Germinal center (tissue), 1 donor: ENCODE results near the gene C3orf85.
"Not testable (repeated sequence)": the region's sequence is repeated elsewhere in the genome, so short reads cannot be mapped to it uniquely, and the experiment has no call there.

Experiments used
- DNase-seq: peaks from one replicate; pipeline ENCODE4 v3.0.0; 2012; ENCODE audit warnings: mixed read lengths, low spot score

Gene C3orf85, protein sequence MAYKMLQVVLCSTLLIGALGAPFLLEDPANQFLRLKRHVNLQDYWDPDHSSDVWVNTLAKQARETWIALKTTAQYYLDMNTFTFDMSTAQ

DNA sequence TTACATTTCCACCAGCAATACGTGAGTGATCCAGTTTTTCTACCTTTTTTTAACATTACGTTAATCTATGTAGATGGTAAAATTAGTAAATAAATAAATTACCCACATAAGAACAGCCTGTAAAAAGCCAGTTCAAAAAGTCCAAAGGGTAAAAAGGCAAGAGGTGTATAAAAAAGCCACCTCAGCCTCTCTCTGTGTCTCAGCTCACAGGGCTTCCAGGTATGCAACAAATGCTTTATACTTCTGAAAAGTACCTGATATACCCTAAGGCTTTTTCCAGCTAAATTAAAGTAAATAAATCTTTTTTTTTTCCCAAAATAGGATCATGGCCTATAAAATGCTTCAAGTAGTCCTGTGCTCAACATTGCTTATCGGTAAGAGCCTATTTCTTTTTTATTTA is at the start of gene C3orf85:
TSS of gene C3orf85 (plus strand) at position 197 of the 400 bp plus-strand sequence. CDS start at position 326, 129 bp downstream.
- no peak for DNase-seq

DNA sequence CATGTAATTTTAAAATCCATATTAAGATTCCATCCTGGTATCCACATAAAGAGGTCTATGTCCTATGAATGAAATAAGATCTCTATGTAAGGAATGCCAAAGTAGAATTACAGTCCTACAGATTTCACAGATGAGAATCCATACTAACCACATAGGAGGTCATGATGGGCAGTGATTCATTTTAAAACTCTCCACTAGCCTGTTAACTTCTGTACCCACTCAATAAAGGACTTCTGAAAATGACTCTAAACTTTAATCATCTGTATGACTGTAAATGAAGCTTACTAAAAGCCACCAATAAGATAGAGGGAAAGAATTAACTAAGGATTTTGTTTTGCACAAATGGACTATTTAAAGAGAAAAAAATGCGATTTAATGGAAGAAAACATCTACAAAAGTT is 47.3 kb upstream of the C3orf85 start:
- DNase-seq: no peak

DNA sequence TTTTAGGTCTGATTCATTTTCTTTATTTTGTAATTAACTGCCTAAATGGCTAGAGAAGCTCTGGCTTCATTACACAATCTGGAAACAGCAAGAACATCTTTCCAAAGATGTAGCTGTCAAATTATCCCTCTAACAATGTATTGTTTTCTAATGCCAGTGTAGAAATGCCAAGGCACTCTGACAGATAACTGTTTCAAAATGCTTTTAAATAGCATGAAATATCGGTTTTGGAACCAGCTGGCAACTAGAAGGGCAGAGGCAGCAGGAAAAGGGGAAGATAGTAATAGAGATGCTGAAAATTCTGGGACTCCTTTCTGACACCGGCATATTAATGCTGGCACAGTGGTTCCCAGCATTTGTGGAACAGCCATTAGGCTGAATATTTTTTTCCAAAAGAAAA is 44.7 kb upstream of the C3orf85 start:
- no peak for DNase-seq

DNA sequence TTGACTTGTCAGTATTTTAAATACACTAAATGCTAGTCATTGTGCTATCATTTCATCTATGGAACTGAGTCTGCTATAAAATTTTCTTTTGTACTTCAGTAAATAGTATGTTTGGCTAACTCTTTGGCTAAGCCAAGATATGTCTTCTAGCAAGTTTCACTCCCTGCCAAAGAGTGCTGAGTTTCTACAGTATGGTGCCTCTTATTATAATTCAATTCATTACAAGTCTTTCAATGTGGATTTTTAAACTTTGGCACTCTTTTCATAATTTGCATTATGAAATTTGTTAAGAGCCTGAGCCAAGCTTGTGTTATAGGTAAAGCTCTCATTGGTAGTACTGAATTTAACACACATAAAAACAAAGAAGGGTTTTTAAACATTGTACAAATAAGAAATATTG is 43.0 kb upstream of the C3orf85 start:
- DNase-seq: no peak

DNA sequence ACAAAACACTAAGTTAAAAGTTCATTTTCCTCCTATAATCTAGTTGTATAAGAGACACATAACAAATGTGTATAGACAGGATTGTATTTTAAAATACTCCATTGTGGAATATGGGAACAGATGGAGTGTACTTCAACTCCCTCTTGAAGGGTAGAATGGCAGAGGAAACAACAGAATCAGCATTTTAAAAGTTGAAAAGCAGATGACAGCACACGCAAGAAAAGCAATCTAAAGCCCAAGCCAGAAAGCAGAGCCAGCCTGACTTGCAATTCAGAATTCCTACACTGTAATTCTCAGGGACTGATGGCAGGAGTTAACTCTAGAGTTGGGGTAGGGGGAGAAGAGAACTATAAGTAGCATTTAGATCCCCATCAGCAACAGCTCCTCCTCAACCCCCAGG is 41.4 kb upstream of the C3orf85 start:
- DNase-seq: no peak

DNA sequence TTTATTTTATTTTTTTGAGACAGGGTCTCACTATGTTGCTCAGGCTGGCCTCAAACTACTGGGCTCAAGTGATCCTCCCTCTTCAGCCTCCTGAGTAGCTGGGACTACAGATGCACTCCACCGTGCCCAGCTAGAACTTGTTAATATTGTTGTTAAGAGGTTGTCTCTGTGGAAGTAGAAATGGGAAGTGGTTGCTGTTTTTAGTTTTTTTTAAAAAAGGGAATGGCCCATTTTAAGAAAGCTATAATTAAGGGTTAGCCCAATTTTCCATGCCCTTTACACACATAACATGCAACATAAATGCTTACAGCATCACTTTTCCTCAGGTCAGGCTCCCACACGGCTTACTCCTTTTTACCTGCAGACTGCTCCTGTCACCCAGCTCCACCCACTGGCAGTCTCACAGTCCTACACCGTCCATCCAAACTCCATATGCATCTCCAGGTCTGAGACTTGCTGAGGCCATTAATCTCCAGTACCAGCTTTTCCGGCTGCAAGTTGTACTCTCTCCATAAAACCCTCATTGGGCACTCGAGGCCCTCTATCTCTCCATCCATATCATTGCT is 38.4 kb upstream of the C3orf85 start:
- no peak for DNase-seq

DNA sequence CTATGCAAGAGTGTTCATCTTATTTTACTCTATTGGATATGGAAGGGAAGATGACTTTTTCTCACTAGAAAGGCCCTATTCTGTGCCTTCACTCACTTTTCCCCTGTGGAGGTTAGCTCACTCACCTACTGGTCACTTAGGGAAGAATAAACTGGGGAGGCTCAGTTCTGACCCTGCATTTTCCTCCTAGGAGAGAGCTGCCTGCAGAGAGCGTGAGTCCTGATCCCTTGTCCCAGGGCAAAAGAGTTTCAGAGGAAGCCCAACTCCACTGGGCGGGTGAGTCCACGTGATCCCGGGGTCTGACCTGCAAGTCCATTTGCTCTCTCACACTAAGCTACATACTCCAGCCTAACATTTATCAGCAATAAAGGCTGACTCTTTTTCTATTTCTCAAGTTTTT is 26.9 kb upstream of the C3orf85 start:
- no peak for DNase-seq

DNA sequence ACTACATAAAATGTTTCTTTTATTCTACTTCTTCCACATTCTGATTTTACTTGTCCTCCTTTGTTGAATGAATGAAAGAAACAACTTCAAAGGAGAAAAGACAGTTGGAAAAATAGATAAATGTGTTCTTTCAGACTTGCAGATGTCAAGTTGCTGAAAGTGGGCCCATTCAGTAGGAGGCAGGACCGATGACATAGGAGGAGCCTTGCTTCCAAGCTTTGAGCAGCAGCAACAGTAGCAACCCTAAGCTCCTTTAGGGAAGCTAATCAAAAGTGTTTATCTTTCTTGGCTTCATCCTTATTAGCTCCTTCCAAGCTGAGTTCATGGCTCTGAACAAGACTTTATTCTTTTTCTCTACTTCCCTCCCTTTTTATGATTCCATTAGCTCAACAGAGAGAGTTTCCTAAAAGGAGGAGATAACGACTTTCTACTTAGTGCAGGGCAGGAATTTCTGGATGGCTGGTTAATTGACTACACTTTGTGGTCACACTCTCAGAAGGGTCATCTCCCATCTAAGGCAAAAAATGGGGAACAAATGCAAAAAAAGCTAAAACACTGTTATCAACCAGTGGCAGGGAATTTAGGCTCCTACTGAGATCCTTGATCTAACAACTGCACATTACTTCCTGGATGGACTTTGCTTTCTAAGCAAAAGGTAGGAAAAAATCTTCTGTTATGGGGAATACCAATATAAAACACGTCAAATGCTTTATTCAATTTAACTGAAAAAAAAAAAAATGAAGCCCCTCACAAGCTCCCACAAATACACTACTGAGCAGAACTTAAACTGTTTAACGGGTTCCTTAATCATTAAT is 23.4 kb upstream of the C3orf85 start:
- DNase-seq: no peak

DNA sequence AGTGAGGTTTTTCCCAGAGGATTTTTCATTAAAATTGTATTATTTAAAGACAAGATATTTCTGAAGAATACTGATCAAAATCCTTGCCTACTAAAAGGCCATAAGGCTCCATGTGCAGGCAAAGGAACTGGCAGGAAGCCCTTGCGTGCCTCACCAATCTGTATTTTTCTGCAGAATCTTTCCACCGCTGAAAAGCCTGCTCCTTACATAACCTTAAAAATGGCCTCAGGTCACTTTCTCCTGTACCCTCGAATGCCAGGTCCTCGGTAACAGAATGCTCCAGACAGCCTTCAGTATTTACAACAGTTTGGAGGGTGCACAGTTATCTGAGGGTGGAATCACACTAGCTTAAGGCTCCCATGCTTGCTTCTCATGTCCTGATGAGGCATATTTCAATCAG is 21.8 kb upstream of the C3orf85 start:
- no peak for DNase-seq

DNA sequence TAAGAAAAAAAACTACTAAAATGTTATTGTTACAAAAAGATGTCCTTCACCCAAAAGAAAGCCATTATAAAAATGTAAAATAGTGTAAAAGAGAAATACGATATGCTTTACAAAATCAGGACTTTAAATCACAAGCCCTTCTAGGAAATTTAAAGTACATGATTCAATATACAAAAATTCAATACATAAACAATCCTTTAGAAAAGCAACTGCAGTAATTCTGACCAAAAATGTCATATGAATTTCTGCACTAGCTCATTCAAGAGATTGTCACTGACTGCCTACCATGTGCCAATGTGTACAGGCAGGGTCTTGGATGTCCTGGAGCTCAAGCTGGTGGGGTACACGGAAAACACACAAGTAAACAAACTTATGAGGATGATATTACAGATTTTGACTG is 21.1 kb upstream of the C3orf85 start:
- no peak for DNase-seq

DNA sequence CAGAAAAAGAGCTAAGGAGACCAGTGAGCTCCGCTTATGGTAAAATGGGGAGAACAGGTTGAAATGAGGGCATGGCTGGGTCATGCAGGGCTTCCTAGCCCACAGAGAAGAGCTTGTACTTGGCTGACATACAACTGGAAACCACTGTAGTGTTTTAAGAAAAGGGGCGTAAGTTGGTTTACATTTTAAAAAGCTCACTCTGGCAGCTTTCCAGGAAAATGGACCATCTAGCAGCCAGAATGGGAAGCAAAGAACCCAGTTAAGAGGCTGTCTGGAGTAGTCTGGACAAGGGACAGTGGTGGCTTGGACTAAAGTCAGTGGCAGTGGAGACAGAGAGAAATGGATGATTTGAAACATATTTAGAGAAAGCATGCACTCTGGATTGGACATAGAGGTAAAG is 20.5 kb upstream of the C3orf85 start:
- no peak for DNase-seq

DNA sequence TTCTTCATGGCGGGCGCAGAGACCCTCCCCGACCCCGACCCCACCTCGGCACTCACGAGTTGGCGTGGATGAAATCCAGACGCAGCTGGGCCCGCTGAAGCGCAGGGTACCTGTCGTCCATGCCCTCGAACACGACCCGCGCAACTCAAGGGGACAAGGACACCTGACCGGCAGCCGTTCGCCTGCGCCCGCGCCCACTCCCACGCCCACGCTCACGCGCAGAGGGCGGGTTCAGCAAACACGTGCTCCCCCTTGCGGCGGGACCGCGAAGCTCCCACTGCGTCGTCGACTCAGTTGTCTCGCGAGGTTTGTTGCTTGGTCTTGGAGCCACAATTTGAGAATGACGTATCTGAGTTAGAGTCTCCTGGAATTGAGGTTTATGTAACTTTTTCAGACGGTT is 18.6 kb upstream of the C3orf85 start, which contains the start of gene MORC1:
TSS of gene MORC1 (minus strand) at position 196 of the 400 bp plus-strand sequence. CDS start at position 121, 75 bp downstream.
- DNase-seq: no peak

DNA sequence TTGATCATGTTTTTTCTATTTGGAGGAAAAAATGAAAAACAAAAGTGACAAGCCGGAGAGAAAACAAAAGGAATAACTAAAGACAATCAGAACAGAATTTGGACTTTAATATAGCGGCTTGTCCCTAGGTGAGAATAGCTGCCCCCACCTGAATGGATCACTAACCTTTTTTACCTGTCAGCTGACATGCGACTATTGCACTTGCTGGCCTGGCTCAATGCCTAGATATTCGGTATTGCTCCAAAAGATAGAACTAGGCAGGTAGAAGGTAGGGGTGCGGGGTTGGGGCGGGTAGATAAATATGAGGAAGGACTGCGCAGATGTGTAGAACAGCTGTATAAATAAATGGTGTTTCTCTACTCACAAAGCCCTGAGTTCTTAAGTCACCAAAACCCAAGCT is 17.9 kb upstream of the C3orf85 start:
- DNase-seq: no peak

DNA sequence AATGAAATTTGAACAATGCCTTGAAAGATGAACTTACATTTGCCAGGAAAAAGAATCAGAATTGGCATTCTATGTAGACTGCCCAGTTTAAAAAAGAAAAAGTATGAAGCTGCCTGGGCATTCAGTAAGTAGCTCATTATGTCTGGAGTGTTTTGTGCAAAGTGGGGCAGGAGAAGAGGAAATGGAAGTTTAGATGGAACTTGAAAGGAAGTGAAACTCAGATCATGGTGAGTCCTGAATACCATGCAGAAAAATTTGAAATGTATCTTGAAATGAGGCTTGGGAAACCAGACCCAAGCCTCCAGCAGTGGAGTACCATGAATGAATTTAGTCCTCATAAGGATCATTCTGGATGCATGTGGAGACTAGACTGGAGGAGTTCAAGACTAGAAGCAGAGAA is 13.8 kb upstream of the C3orf85 start:
- no peak for DNase-seq

DNA sequence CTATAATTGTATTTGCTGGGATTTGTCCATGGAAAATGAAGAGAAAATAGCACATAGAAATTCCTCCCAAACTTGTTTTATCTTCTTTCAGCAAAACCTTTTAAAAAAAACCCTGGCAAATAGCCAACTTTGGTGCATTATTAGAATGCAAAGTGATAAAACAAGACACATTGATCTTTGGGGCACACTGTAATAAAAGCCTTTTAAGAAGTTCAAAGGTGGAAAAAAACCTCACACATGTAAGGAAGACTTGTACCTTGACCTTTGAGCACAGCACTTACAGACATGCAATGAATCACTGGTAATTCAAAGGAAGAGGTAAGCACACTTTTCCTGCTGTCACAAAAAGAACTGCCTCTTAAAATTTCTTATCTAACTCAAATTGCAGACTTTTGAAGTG is 10.6 kb upstream of the C3orf85 start:
- no peak for DNase-seq

DNA sequence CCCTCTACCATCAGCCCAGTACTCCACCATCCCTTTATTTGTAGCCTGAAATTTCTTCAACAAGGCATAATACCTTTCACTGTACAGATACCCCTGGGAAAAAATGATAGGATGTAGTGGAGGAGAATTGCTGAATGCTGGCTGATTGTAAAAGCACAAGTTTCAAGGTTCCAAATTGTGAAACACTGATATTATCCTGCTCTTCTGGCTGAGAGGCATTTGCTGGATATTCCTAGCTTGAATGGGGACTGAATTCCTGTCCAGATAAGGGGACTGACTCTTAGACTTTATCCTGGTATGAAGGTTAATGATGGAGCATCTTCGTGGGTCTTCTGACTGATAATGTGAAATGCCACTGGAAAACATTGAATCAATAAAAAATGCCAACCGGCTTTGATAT is 9.0 kb upstream of the C3orf85 start:
- DNase-seq: no peak

DNA sequence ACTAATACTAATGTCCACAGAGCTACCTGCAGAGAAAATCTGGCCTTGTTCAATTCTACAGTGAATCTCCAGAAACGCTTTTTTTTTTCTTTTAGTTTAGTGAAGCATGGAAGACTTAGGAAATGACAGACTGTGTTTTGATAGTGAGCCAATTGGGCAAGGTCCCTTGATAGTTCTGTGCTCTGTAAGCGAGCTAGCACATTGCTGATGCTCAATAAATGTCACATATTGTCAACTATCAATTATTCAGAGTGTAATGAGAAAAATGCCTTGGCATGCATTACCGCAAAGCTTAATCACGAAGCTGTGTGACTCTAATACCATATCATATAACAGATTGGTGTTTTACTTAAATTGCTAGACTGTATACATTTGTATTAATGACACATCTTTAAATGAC is 5.2 kb upstream of the C3orf85 start:
- no peak for DNase-seq

DNA sequence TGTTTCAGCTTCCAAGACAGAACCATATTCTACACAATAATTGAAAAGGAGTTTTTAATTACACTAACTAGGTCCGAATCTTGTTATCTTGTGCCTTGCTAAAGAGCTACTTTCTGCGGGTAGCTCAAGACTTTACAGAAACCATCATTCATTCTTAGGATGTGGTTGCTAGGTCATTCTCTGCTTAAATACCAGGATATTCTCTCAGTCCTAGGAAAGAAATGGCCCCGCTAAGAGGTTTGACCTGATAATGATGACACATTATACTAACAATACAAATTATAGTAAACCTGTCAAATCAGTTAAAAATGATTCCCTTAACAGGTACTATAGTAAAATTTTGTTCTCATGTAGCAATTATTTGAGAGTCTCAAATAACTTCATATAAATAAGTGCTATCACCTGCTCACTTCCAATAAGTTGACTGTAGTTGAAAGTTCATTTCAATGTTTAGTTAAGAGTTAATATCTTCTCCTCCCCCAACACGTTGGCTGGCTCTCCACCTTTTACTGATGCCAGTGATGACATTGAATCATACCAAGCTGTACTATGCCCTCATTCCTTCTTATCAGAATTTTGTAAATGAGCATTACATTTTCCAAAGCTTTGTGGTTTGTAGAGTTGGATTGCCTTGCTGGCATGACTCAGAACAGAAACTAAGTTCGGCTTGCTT is 3.6 kb upstream of the C3orf85 start:
- DNase-seq: no peak

DNA sequence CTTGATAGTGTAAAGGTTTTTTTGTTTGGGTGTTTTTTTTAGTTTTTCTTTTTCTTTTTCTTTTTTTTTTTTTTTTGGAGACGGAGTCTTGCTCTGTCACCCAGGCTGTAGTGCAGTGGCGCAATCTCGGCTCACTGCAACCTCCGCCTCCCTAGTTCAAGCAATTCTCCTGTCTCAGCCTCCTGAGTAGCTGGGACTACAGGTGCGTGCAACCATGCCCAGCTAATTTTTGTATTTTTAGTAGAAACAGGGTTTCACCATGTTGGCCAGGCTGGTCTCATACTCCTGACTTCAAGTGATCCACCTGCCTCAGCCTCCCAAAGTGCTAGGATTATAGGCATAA is 3.1 kb upstream of the C3orf85 start:
- not testable (repeated sequence) for DNase-seq

DNA sequence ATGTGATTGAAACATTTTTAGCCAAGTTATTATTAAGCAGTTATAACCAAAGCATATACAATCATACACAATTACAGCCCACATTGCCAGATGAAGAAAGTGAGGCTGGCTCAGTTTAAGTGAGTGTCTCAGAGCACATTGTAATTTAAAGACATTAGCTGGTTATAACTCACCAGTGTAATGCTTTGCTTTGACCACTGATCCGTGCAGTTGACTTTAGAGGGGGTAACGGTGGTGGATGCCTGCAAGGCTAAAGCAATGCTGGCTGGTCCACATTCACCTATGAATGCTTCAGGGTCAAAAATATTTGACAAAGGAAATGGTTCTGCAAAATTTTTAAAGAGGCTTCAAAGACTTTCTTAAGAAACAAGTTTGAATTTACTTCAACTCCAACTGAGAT is 1.2 kb downstream of the C3orf85 start:
- DNase-seq: no peak

DNA sequence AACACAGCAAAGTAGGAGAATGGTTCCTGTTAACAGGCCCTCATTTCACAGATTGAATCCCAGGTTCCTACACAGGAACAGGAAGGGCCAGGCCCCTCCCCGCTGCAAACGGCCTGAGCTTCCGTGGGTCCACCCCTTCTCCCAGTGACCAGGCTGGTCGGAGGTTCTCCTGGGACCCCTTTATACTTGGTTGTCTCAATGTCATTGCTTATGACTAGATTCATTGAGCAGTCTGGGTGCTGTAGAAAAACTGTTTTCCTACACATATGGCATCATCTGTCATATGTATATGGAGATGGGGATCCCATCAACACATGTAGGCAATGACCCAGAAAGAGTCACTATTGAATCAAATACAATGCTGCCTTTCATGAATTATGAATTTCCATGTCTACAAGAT is 3.8 kb downstream of the C3orf85 start:
- no peak for DNase-seq

DNA sequence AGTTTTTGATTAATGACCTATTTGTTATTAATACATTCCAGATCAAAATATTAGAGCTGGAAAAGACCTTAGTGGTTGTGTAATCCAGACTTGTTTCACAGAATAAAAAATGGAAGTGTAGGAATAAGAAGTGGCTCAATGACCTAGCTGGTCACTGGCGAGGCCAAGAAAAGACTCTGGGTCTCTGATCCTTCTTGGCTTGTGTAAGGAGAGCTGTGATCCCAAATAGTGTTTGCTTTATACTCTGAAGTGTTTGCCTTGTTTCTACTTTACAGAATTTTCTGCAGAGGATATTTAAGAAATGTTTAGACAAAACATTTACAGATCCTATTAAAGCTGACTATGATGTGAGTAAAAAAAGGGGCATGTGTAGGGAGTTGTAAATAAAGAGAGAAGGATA is 7.1 kb downstream of the C3orf85 start:
- no peak for DNase-seq

DNA sequence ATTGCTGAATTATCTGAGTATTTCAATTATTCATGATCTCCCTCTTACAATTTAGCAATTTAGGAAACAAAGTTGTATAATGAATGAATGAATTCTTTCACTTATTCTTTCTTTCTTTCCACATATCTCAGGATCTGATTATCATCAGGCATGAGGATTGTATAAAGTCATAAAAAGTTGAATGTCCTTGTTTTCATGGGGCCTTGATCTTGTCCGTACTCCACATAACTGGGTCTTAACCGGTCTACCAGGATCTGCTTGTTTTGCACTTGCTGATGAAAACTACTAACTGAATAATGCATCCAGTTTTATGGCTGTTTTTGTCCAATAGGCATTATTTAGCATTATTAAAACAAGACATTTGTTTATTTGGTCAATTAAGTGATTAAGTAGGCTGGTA is 12.6 kb downstream of the C3orf85 start:
- DNase-seq: no peak
